HG03095 (cell line): ENCODE measurements around the gene DHX35.
A peak's percentile ranks its signal among the peaks of the same experiment; 100 is the strongest.

ENCODE experiments used
- ATAC-seq: cut with Tn5 transposase; IDR thresholded peaks from one replicate; pipeline ENCODE4 v1.9.1; 2021; ENCODE audit warnings: moderate library complexity; ENCODE audit not compliant: unreplicated experiment

The DHX35 gene, protein sequence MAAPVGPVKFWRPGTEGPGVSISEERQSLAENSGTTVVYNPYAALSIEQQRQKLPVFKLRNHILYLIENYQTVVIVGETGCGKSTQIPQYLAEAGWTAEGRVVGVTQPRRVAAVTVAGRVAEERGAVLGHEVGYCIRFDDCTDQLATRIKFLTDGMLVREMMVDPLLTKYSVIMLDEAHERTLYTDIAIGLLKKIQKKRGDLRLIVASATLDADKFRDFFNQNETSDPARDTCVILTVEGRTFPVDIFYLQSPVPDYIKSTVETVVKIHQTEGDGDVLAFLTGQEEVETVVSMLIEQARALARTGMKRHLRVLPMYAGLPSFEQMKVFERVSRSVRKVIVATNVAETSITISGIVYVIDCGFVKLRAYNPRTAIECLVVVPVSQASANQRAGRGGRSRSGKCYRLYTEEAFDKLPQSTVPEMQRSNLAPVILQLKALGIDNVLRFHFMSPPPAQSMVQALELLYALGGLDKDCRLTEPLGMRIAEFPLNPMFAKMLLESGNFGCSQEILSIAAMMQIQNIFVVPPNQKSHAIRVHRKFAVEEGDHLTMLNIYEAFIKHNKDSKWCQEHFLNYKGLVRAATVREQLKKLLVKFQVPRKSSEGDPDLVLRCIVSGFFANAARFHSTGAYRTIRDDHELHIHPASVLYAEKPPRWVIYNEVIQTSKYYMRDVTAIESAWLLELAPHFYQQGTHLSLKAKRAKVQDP

DNA sequence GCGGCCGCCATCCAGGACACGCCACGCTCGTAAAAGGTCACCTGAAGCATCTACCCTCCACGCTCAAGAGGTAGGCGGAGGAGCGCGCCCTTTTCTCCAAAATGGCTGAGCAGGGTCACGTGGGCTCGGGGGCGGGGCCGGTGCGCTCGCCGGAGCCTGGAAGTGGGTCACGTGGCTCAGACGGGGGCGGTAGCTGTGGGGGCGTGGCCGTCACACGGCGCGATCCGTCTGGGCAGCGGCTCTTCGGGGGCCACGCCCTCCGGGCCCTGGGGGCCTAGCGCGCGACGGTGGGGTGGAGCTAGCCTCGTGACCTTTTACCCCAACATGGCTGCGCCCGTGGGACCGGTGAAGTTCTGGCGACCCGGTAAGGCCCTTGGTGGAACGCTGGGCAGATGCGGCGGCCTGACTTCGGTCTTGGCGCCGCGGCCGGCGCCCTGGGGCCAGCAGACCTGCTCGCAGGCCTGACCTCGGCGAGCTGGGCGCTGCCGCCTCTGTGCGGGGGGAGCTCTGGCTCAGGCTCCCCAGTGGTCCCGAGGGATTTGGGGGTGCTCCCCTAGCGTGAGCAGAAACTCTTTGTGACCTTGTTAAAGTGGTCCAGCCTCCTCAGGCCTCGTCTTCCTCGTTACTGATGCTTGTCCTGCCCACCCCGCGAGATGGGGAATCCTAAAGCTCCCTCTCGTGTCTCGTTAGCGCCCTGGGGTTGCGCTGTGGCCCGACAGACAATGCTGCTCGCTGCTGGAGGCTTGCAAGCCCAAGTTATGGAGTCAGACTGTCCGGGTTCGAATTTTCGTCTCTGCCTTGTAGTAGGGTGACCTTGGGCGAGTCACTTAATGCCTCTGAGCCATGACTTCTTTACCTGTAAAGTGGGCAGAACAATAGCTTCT lies at the start of gene DHX35:
Gene DHX35 (plus strand): TSS at position 301 of the 884 bp plus-strand sequence. CDS start 24 bp downstream, at position 325.
- ATAC-seq: peak; percentile 95

DNA sequence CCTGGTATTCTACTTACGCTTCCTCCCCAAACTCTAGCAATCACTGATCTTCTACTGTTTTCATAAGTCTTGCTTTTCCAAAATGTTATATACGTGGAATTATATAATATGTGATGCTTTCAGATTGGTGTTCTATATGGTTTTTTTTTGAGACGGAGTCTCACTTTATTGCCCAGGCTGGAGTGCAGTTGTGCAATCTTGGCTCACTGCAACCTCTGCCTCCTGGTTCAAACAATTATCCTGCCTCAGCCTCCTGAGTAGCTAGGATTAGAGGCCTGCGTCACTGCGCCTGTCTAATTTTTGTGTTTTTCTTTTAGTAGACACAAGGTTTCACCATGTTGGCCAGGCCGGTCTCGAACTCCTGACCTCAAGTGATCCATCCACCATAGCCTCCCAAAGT lies 46.8 kb upstream of the DHX35 start:
- no peak for ATAC-seq

DNA sequence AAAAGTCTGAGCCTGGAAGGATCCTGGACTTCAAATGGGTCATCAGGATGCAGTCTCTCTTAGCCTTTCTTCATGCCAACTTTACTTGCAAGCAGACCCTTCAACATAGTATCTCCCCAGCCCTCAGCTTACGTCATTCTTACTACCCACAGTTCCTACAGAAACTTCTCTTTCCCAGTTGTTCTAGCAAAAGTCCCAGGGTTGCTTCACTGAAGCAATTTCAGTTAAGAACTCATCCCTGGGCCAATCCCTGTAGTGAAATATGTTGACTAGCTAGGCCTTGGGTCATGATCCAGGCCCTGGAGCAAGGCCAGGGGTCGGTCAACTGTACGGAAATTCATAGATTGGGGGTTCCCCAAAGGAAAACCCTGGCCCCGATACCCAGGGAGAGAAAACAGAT lies 44.5 kb upstream of the DHX35 start:
- no peak for ATAC-seq

DNA sequence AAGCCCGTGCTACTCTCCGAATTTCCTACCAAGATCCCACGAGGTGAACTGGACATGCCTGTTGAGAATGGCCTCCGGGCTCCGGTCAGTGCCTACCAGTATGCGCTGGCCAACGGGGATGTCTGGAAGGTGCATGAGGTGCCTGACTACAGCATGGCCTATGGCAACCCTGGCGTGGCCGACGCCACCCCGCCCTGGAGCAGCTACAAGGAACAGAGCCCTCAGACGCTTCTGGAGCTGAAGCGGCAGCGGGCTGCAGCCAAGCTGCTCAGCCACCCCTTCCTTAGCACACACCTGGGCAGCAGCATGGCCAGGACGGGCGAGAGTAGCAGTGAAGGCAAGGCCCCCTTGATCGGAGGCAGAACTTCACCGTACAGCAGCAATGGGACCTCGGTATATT lies 44.0 kb upstream of the DHX35 start:
- no peak for ATAC-seq

DNA sequence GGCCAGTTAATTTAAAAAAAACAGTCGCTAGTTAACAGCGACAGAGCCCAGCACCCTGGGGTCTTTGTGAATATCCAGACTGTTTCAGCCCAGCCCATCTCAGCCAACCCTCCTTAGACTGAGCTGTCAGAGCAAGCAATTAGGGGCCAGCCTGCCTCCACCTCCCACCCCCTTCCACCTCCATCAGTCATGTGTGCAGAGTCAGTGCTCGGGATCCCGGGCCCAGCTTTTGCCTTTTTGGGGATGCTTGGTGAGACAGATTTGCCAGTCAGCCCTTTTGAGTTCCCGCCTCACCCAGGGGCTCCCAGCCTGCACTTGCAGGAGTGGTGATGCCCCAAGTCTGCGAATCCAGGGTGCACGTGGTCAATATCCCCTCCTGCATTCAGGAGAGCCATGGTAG lies 42.5 kb upstream of the DHX35 start:
- no peak for ATAC-seq

DNA sequence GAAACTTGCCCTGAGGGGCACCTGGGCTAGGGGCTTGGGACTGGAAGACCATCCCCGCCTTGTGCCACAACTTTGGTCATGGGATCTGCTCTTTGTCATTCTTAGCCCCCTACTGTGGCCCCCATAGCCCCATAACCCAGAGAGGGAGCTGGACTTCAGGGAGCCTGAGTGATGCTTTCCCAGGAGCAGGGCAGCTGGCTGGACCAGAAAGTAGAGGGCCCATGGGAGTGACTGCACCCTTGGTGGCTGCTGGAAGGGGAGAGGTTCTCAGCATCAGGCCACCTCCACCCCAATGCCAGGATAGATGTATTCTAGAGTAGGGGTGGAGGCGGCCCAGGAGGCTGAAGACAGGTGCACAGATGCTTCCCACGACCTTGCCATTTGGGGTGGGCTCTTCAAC lies 41.7 kb upstream of the DHX35 start:
- no peak for ATAC-seq

DNA sequence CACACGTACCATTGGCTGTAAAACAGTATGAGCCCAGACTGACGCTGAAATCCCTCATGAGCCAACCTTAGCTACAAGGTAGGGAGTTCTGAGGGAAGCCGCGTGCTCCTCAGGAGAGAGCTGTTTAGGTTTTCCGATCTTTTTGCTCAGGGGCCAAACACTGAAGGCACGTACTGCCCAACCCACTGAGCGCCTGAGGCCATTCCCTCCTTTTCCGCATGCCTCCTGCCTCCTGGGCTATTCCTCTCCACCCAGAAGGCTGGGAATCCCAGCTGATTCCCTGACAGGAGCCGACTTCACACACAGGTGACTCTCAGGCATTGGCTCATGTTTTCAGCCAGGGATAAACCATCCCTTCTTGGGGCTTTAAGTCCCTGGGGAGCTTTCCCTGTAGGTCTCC lies 41.3 kb upstream of the DHX35 start:
- ATAC-seq: no peak

DNA sequence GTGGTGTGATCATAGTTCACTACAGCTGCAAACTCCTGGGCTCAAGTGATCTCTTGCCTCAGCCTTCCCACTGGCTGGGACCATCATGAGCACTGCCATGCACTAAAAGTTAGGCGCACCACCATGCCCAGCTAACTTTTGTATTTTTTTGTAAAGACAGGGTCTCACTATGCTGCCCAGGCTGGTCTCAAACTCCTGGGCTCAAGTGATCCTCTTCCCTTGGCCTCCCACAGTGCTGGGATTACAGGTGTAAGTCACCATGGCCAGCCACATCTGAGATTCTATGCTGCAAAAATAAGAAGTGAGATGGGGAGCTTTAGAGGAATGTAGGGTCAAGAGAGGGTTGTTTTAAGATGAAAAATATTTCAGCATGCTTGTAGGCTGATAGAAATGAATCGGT lies 37.4 kb upstream of the DHX35 start:
- no peak for ATAC-seq

DNA sequence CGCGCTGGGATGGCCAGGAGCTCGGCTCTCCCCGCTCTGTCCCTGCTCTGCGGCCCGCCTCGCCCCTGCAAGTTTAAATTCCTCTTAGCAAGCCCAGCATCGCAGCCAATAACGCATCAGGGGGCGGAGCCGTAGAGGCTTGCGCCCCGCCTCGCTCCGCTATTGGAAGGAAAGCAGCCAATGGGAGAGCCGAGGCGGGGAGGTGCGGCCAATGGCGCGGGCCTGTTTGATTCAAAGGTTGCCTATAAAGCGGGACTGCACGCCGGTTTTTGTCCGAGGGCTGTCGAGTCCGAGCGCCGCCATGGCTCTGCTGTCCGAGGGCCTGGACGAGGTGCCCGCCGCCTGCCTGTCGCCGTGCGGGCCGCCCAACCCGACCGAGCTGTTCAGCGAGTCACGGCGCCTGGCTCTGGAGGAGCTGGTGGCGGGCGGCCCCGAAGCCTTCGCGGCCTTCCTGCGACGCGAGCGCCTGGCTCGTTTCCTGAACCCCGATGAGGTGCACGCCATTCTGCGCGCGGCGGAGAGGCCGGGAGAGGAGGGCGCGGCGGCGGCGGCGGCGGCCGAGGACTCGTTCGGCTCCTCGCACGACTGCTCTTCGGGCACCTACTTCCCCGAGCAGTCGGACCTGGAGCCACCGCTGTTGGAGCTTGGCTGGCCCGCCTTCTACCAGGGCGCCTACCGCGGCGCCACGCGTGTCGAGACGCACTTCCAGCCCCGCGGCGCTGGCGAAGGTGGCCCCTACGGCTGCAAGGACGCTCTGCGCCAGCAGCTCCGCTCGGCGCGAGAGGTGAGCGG lies 35.8 kb upstream of the DHX35 start, which contains the start of gene FAM83D:
Gene FAM83D (plus strand): TSS at position 276 of the 792 bp plus-strand sequence. CDS start 26 bp downstream, at position 302.
- ATAC-seq: peak; percentile 91

DNA sequence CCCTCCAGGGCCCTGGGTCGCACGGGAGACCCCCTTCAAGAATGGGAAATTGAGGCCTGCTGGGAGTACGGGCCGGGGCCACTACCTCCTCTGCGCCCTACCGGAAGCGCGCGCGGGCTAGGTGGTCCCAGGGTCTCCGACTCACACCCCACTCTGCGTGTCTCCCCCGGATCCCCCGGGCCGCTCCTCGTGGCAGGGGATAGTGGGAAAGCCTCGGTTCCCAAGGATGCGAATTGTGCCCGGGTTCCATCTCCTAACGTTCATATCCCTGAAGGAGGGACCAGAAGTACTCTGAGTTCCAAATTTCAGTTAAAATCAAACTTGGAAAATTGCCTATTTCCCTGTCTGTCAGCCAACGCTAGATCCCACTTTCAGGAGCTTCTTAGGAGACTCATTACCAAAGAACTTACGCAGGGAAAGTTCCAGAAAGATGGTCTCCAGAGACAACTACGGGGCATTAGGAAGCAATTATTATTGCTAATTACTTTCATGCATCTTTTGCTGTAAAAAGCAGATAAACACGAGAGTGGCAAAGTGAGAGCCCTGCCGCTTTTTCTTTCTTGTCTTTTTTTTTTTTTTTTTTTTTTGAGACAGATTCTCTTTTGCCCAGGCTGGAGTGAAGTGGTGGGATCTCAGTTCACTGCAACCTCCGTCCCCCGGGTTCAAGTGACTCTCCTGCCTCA lies 35.1 kb upstream of the DHX35 start:
- no peak for ATAC-seq

DNA sequence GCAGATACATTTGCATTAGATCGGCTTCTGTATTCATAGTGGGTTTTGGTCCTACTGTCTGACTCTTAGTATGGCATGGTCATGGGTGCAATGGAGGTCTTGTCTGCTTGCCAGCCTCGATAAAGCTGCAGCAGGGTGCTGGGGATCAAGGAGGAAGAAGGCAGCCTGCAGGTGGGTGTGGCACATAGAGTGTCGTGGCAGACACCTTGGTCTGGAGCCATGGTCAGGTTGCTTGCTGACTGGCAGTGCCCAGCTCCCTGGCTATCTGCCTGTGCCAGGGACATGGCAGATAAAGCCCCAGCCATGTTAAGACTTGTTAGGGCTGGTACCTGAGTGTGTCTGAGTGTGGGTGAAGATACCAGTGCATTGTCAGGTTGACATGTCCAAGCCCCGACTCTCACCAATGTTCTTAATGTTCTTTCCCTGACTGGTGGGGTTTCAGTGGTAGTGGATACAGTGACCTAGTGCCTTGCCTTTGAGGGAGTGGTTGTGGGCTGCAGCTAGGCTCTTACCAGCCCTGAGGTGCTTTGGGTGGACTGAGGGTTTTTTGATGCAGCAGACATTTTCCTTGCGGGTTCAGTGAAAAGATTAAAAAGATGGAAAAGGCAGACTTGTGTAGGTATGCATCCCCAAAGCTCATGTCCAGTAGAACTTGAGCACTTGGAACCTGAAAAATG lies 34.1 kb upstream of the DHX35 start:
- no peak for ATAC-seq

DNA sequence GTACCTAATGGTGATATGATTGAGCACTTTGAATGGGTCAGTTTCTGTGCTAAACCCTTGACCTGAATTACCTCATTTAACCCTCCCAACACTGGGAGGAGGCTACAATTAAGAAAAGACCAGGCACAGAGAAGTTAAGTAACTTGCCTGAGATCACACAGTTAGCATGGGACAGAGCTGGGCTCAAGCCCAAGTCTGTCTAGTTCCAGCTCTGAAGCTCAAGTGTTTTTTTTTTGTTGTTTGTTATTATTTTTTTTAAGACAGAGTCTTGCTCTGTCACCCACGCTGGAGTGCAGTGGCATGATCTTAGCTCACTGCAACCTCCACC lies 31.9 kb upstream of the DHX35 start:
- no peak for ATAC-seq

DNA sequence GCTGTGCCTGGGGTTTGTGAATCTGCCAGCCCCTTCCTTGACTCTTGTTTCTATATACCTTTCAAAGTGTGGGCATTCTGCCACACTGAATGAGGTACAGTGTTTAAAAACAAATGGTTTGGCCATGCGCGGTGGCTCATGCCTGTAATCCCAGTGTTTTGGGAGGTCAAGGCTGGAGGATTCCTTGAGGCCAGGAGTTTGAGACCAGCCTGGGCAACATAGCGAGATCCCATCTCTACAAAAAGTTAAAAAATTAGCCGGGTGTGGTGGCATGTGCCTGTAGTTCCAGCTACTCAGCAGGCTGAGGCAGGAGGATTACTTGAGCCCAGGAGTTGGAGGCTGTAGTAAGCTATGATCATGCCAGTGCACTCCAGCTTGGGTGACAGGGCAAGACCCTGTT lies 30.2 kb upstream of the DHX35 start:
- ATAC-seq: no peak

DNA sequence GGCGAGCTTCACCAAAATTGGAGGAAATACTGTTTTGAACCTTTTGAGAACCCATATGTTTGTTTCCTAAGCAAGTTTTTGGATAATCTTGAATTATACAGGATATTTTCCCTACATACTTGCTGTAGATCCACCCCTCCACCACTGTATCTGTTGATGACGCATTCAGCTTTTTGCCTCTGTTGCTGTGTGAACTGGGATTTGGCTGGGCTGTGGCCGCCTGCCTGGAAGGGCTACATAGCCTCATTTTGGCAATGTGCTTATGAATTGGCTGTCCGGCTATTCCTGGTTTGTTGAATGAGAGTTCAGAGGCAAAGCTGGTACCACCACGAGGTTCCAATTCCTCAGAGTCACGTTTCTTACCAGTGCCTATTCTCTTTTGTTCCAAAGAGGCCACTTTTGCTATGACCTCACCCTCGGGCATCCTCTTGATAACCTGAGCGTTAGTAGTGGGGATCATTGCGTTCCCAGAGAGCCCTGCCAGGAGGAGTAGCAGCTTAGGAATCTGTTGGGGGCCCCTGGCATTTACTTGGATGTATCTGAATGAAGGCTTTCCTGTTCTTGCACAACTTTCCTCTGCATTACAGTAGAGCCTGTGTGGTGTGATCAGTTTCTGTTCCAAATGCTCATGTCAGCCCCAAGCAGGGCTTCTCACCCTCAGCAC lies 29.6 kb upstream of the DHX35 start:
- ATAC-seq: no peak

DNA sequence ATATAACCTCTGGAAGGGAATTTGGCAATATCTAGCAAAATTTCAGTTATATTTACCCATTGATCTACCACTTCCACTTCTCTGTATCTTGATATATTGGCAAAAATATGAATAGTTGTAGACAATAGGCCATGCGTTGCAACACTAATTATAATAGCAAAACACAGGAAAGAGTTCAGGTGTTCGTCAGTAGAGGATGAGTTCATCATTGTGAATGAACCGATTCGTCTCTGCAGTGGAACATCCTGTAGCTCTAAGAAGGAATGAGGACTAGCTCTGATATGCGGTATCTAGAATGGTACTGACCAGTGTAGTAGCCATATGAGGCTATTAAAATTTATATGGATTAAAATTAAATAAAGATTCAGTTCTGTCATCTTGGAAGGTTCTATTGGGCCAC lies 27.6 kb upstream of the DHX35 start:
- ATAC-seq: no peak

DNA sequence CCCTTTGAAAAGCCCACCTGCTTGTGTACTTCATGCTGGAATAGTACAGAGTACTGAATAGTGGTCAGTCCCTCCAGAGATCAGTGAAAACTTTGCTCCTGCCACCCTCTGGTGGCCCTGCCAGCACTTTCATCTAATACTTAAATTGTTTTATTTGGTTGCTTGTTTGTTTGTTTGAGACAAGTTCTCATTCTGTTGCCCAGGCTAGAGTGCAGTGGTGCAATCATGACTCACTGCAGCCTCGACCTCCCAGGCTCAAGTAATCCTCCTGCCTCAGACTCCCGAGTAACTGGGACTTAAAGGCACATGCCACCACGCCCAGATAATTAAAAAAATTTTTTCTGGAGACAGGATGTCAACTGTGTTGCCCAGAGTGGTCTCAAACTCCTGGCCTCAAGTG lies 26.9 kb upstream of the DHX35 start:
- ATAC-seq: no peak

DNA sequence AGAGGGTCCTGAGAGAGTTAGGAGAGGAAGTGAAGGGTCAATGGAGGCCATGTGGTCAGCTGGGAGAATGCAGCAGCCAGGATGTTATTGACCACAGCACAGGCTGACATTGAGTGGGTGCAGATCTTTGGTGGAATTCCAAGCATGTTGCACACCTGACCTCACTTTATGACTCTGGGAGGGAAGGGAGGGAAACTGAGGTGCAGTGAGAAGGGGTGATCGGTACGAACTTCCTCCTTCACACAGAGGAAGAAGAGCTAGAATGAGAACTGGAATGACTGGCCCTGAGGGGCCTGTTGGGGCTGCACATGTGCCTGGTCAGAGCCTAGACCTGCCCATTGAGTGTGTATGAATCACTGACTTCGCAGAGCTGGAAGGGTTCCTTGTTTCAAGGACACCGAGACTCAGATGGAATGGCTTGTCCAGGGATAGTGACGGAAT lies 26.2 kb upstream of the DHX35 start:
- ATAC-seq: no peak

DNA sequence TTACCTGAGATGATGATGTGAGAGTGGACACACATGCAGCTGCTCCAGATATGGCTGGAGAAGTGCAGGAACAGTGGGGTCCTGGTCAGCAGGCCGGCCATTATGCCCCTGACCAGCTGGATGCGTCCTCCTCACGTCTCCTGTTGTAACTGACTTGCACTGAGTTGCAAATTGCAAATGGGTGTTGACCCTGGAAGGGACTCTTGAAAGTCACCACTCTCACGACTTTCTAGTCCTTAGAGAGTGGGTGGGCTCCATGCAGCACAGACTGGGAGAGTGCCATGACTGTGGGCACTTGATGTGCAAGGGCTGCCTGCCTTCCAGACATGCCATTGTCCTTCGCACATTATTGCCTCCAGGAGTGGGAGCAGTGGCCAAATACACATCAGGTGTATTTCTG lies 25.1 kb upstream of the DHX35 start:
- no peak for ATAC-seq

DNA sequence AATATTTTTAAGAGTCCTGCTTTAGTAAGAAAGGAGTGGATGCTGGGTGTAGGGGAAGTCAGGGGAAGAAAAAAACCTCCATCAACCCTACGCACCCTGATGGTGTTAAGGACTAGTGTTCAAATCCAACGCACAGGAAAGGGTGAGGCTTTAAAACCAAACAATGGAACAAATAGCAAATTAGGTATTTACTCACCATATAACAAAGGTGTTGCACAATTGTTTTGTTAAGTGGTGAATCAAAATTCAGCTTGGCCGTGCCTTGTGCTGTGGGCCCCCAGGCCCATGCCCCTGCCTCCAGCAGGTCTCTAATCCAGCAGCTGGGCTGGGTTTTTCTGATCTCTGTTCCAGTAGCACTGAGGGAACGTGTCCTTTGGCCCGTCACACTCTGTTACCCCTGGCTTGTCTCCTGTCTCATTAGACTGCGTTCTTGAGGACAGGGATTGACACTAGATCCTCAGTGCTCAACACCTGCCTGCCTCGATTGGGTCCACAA lies 24.1 kb upstream of the DHX35 start:
- ATAC-seq: no peak
